MM.1S (cell line): Measurements from ENCODE around the gene WDPCP.

Experiments used
- DNase-seq: peaks from one replicate; pipeline ENCODE4 v3.0.0-alpha.2; 2015
- H2AFZ ChIP-seq: fragments of 300-600 bp; sonication (generic); 2 replicates; pipeline ENCODE4 v1.6.0; 2016; ENCODE audit warnings: antibody characterized with exemption, low read length
- H3F3A ChIP-seq: fragments of 300-600 bp; sonication (generic); 2 replicates; pipeline ENCODE4 v1.6.1; 2016; ENCODE audit warnings: mild to moderate bottlenecking, antibody characterized with exemption, low read length, moderate library complexity, mixed read lengths; ENCODE audit not compliant: insufficient read depth
- H3K27ac ChIP-seq: fragments of 300-600 bp; sonication (generic); 2 replicates; pipeline ENCODE4 v1.5.1; 2016; ENCODE audit warnings: mild to moderate bottlenecking, low read length
- H3K27me3 ChIP-seq: fragments of 300-600 bp; sonication (generic); replicated peaks from 2 replicates; pipeline ENCODE4 v1.6.0; 2016; ENCODE audit warnings: low read length; ENCODE audit not compliant: insufficient read depth
- H3K36me3 ChIP-seq: fragments of 300-600 bp; sonication (generic); replicated peaks from 2 replicates; pipeline ENCODE4 v1.6.1; 2016; ENCODE audit warnings: mild to moderate bottlenecking, low read length, mixed read lengths; ENCODE audit not compliant: insufficient read depth
- H3K4me1 ChIP-seq: fragments of 300-600 bp; sonication (generic); 2 replicates; pipeline ENCODE4 v1.6.1; 2016; ENCODE audit warnings: low read length, mixed read lengths
- H3K4me2 ChIP-seq: fragments of 300-600 bp; sonication (generic); 2 replicates; pipeline ENCODE4 v1.6.0; 2016; ENCODE audit warnings: low read depth, low read length
- H3K4me3 ChIP-seq: fragments of 300-600 bp; sonication (generic); 2 replicates; pipeline ENCODE4 v1.5.1; 2016; ENCODE audit warnings: low read length, mixed read lengths
- H3K79me2 ChIP-seq: fragments of 300-600 bp; sonication (generic); 2 replicates; pipeline ENCODE4 v1.6.1; 2016; ENCODE audit warnings: mixed run types, low read length, mixed read lengths
- H3K9ac ChIP-seq: fragments of 300-600 bp; sonication (generic); 2 replicates; pipeline ENCODE4 v1.6.1; 2016; ENCODE audit warnings: low read length, mixed read lengths
- H3K9me2 ChIP-seq: fragments of 300-600 bp; sonication (generic); replicated peaks from 2 replicates; pipeline ENCODE4 v1.6.1; 2016; ENCODE audit warnings: mild to moderate bottlenecking, low read length, mixed read lengths; ENCODE audit not compliant: insufficient read depth
- H3K9me3 ChIP-seq: fragments of 300-600 bp; sonication (generic); replicated peaks from 2 replicates; pipeline ENCODE4 v1.6.1; 2016; ENCODE audit warnings: mild to moderate bottlenecking, low read length, mixed read lengths; ENCODE audit not compliant: insufficient read depth
- H4K20me1 ChIP-seq: fragments of 300-600 bp; sonication (generic); 2 replicates; pipeline ENCODE4 v1.6.1; 2016; ENCODE audit warnings: mild to moderate bottlenecking, low read length, moderate library complexity, mixed read lengths; ENCODE audit not compliant: insufficient read depth
- CTCF ChIP-seq: fragments of 300-600 bp; sonication (generic); IDR thresholded peaks from 2 replicates; pipeline ENCODE4 v1.5.1; 2016; ENCODE audit warnings: antibody characterized with exemption, low read length, mixed read lengths
- EZH2 ChIP-seq: fragments of 300-600 bp; sonication (generic); optimal IDR thresholded peaks from 2 replicates; pipeline ENCODE3; 2017; ENCODE audit warnings: low read depth, mild to moderate bottlenecking, antibody characterized with exemption, low read length, mixed read lengths
- EZH2phosphoT487 ChIP-seq: fragments of 300-600 bp; sonication (generic); IDR thresholded peaks from 2 replicates; pipeline ENCODE4 v1.6.1; 2018; ENCODE audit warnings: antibody characterized with exemption, low read length

WDPCP gene

GRCh38 chr2:63124850-63125249 is 463.4 kb downstream of the WDPCP start:
- no peaks in the 10 kb centered on the region for H4K20me1 ChIP-seq
- no peaks in the 10 kb centered on the region for H3F3A ChIP-seq
- no peak for DNase-seq
- H2AFZ ChIP-seq = no peak overlapping the region
- no peaks in the 10 kb centered on the region for H3K27me3 ChIP-seq
- no peaks in the 10 kb centered on the region for H3K36me3 ChIP-seq
- no peak overlapping the region for H3K9ac ChIP-seq
- H3K79me2 ChIP-seq = no peaks in the 10 kb centered on the region
- H3K4me3 ChIP-seq = no peak overlapping the region
- TF ChIP-seq EZH2phosphoT487 (no peak), EZH2 (no peak), CTCF (no peak)
- no peaks in the 10 kb centered on the region for H3K4me1 ChIP-seq
- H3K27ac ChIP-seq = no peak overlapping the region
- H3K9me2 ChIP-seq = no peaks in the 10 kb centered on the region
- H3K4me2 ChIP-seq = no peak overlapping the region
- no peaks in the 10 kb centered on the region for H3K9me3 ChIP-seq

GRCh38 chr2:63124218-63124617 is 464.1 kb downstream of the WDPCP start:
- Histone ChIP-seq H3K36me3 (no peaks in the 10 kb centered on the region), H4K20me1 (no peaks in the 10 kb centered on the region), H3K9me2 (no peaks in the 10 kb centered on the region), H3K4me2 (no peak overlapping the region), H3K9me3 (no peaks in the 10 kb centered on the region), H3K4me1 (no peaks in the 10 kb centered on the region), H3K9ac (no peak overlapping the region), H3K4me3 (no peak overlapping the region), H3K27ac (no peak overlapping the region), H3K79me2 (no peaks in the 10 kb centered on the region), H2AFZ (no peak overlapping the region), H3K27me3 (no peaks in the 10 kb centered on the region), H3F3A (no peaks in the 10 kb centered on the region)
- TF ChIP-seq EZH2 (no peak), EZH2phosphoT487 (no peak), CTCF (no peak)
- no peak for DNase-seq

- Histone ChIP-seq H2AFZ (no peak overlapping the region), H3K27me3 (no peaks in the 10 kb centered on the region)
- TF ChIP-seq EZH2phosphoT487 (no peak), CTCF (no peak)
Observed at GRCh38 chr2:63122921-63123320, 465.4 kb downstream of the WDPCP start.

More at GRCh38 chr2:63122921-63123320, 465.4 kb downstream of the WDPCP start:
- H3K9me3 ChIP-seq = no peaks in the 10 kb centered on the region
- H3K79me2 ChIP-seq = no peaks in the 10 kb centered on the region
- H3K4me1 ChIP-seq = no peaks in the 10 kb centered on the region
- H3K9me2 ChIP-seq = no peaks in the 10 kb centered on the region
- H3K4me2 ChIP-seq = no peak overlapping the region
- no peaks in the 10 kb centered on the region for H3K36me3 ChIP-seq
- H3K4me3 ChIP-seq = no peak overlapping the region
- no peak overlapping the region for H3K9ac ChIP-seq
- H3F3A ChIP-seq = no peaks in the 10 kb centered on the region
- no peaks in the 10 kb centered on the region for H4K20me1 ChIP-seq
- H3K27ac ChIP-seq = no peak overlapping the region
- DNase-seq = no peak
